Activated CD4-positive, alpha-beta memory T cell treated with anti-CD3 and anti-CD28 coated beads for 36 hours (primary cell): ENCODE measurements around the gene FADS1. TPM values are rescaled to one million over a fixed set of nuclear protein-coding genes. Genes with fewer than 3 reads are reported as not detected.

Source experiments
- CTCF ChIA-PET: fragments of 350-600 bp; sonication (Branson Sonifier 250); formaldehyde crosslinking; loops from one replicate; lab custom pipeline; 2021; ENCODE audit warnings: antibody characterized with exemption, inconsistent platforms; lab: Charles Lee
- POLR2A ChIA-PET: fragments of 350-600 bp; sonication (Branson Sonifier 250); formaldehyde crosslinking; loops from one replicate; lab custom pipeline; 2021; ENCODE audit warnings: antibody characterized with exemption; lab: Charles Lee
- DNase-seq: peaks from one replicate; pipeline ENCODE4 v3.0.0-alpha.2; 2020
- H3K27ac Mint-ChIP-seq: one replicate; pipeline ENCODE4 v1.8.0; 2021; ENCODE audit warnings: mixed read lengths
- H3K27me3 Mint-ChIP-seq: one replicate; pipeline ENCODE4 v1.8.0; 2021; ENCODE audit warnings: mixed read lengths
- H3K36me3 Mint-ChIP-seq: one replicate; pipeline ENCODE4 v1.8.0; 2021; ENCODE audit warnings: mixed read lengths
- H3K4me1 Mint-ChIP-seq: one replicate; pipeline ENCODE4 v1.8.0; 2021; ENCODE audit warnings: low read depth, mixed read lengths
- H3K4me3 Mint-ChIP-seq: one replicate; pipeline ENCODE4 v1.8.0; 2021; ENCODE audit warnings: mild to moderate bottlenecking, mixed read lengths
- H3K9me3 Mint-ChIP-seq: one replicate; pipeline ENCODE4 v1.8.0; 2021; ENCODE audit warnings: mixed read lengths
- intact Hi-C: fragments of 100-400 bp; cut with micrococcal nuclease; formaldehyde crosslinking; loops from one replicate; pipeline ENCODE4 v1.15.1; 2023
- total RNA-seq, 2 experiments: library from RNA; stranded (reverse); gene quantifications; one replicate each; pipeline ENCODE4 v1.2.3, GENCODE V29; 2021

The FADS1 gene
- 10 to 100 TPM; 24.9 to 26.5 TPM for total RNA-seq

DNA sequence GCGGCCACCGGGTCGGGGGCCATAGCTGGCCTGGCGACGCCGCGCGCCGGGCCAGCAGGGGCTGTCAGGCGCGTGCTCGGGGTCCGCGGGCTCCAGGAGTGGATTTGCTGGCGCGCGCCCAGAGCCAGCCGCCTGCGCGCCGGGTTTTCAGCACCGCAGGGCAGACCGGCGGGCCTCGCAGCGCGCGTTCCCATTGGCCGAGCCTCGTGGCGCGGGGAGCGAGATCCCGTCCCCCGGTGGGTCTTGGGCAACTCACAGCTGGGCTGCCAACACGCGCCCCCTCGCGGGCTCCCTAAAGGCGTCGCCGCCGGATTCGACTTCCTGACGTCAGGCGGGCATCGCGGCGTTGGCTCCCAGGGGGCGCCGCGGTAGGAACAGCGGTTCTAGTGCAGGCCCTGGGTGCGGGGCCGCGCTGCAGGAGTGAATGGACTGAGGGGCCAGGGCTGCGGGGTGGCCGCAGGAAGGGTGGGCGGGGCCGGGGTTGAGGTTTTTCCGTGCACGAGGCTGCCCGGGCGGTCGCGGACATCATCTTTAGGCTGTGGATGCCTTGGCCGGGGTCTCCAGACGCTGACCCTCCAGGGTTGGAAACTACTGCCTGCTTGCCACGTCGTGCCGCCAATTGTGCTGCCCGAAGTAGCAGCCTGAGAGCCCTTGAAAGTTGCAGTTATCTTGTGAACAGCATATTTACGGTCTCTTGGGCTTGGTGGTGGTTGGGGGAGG is at the start of gene FADS1:
Gene FADS1, minus strand, starts transcription at position 268 of the 720 bp plus-strand sequence. Its CDS starts 74 bp downstream, at position 194.
- DNase-seq: peak; percentile 92
- Mint-ChIP-seq H3K4me3 (peak within 1 kb of the TSS; percentile 83), H3K27ac (peak within 1 kb of the TSS; percentile 65), H3K27me3 (peaks cover 12% of the 10 kb centered on the region), H3K4me1 (peaks cover 10% of the 10 kb centered on the region), H3K9me3 (no peaks in the 10 kb centered on the region), H3K36me3 (peaks cover 22% of the 10 kb centered on the region)
- POLR2A ChIA-PET: interaction anchor here (0.8 to 1.5 kb wide), 4 partner anchors 11 to 25 kb away, joined by 3 to 5 read pairs (median 4); no protein-coding TSS in a partner anchor
- intact Hi-C loops: loop anchor here (1.0 to 5.0 kb wide), 2 partner anchors 11 to 150 kb away; partner anchors contain the start of genes FADS2 and FTH1
- CTCF ChIA-PET: interaction anchor here (1.2 to 9.1 kb wide), 5 partner anchors 10 to 265 kb away, joined by 3 to 82 read pairs (median 9); partner anchors contain the start of genes FADS2, FEN1 and TMEM258

DNA sequence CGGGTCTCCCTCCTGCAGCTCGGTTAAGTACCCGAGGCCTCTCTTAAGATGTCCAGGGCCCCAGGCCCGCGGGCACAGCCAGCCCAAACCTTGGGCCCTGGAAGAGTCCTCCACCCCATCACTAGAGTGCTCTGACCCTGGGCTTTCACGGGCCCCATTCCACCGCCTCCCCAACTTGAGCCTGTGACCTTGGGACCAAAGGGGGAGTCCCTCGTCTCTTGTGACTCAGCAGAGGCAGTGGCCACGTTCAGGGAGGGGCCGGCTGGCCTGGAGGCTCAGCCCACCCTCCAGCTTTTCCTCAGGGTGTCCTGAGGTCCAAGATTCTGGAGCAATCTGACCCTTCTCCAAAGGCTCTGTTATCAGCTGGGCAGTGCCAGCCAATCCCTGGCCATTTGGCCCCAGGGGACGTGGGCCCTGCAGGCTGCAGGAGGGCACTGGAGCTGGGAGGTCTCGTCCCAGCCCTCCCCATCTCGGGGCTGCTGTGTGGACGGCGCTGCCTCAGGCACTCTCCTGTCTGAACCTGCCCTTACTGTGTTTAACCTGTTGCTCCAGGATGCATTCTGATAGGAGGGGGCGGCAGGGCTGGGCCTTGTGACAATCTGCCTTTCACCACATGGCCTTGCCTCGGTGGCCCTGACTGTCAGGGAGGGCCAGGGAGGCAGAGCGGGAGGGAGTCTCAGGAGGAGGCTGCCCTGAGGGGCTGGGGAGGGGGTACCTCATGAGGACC is 49.6 kb upstream of the FADS1 start:
- Mint-ChIP-seq H3K4me1 (peaks cover 2% of the 10 kb centered on the region), H3K27ac (no peak overlapping the region), H3K9me3 (no peaks in the 10 kb centered on the region), H3K4me3 (no peak overlapping the region), H3K27me3 (peaks cover 2% of the 10 kb centered on the region), H3K36me3 (peaks cover 4% of the 10 kb centered on the region)
- ChIA-PET POLR2A (no interaction called here), CTCF (interaction anchor here (1.0 to 1.6 kb wide), 3 partner anchors 13 to 242 kb away, joined by 3 to 4 read pairs (median 3); no protein-coding TSS in a partner anchor)
- no peak for DNase-seq
- intact Hi-C loops: no loop called here

DNA sequence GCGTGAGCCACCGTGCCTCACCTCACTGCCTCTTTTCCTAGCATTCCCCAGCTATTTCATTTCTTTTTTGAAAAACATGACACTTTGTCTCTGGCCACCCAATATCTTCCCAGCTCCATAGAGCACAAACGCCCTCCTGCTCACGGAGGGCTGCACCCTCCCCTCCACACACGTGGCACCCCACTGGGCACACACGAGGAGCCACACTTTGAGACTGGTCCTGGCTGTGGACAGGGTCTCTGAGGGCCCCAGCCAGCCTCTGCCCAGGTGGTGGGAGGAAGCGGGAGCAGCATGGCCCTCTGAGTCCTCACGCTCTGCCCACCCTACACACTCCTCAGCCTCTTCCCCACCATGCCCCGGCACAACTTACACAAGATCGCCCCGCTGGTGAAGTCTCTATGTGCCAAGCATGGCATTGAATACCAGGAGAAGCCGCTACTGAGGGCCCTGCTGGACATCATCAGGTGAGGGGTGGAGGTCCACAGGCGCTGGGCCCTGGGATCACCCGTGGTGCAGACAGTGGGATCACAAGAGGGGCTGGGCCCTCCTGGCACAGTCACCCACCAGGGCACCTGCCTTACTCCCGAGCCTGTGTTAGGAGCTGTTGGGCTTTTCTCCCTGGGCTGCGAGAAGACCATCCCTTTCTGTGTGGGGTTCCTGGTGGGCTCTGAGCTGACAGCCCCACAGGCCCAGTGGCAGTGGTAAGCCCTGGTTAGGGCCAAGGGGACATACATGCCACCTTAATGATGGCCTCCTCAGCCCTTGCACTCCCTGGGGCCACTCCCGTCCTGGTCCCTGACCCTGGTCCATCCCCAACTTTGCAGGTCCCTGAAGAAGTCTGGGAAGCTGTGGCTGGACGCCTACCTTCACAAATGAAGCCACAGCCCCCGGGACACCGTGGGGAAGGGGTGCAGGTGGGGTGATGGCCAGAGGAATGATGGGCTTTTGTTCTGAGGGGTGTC is 48.3 kb upstream of the FADS1 start:
- Mint-ChIP-seq H3K36me3 (peaks cover 4% of the 10 kb centered on the region), H3K4me1 (no peaks in the 10 kb centered on the region), H3K4me3 (no peak overlapping the region), H3K27ac (no peak overlapping the region), H3K27me3 (no peaks in the 10 kb centered on the region), H3K9me3 (no peaks in the 10 kb centered on the region)
- no peak for DNase-seq
- POLR2A ChIA-PET: interaction anchor here (0.5 kb wide), 1 partner anchor 165 kb away, joined by 3 read pairs; no protein-coding TSS in a partner anchor
- CTCF ChIA-PET: interaction anchor here (0.7 kb wide), 1 partner anchor 246 kb away, joined by 3 read pairs; no protein-coding TSS in a partner anchor
- intact Hi-C loops: no loop called here

DNA sequence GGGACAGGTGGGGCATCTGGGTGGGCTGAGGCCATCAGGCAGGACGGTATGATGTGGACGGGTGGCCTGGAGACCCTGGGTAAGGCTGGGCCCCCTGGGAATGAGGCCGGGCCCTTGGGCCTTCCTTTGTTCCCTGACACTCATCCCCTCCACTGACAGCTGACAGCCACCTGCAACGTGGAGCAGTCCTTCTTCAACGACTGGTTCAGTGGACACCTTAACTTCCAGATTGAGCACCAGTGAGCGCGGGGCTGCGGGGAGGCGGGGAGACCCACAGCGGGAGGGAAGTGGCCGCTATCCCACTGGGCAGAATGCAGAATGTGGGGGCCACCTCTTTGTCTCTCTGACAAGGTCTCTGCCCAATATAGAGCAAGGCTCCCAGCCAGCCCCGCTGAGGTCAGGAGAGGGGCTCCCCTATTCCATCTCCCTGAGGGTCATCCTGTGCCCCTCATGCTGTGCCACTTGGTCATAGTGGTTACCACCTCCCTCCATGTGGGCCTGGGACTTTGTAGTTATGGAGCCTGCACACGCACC is 46.8 kb upstream of the FADS1 start:
- intact Hi-C loops: no loop called here
- ChIA-PET POLR2A (no interaction called here), CTCF (interaction anchor here (0.7 kb wide), 1 partner anchor 244 kb away, joined by 3 read pairs; no protein-coding TSS in a partner anchor)
- no peak overlapping the region for H3K4me3 Mint-ChIP-seq
- peaks cover 8% of the 10 kb centered on the region for H3K36me3 Mint-ChIP-seq
- no peak overlapping the region for H3K27ac Mint-ChIP-seq
- no peaks in the 10 kb centered on the region for H3K4me1 Mint-ChIP-seq
- no peaks in the 10 kb centered on the region for H3K27me3 Mint-ChIP-seq
- no peak for DNase-seq
- H3K9me3 Mint-ChIP-seq: no peaks in the 10 kb centered on the region

DNA sequence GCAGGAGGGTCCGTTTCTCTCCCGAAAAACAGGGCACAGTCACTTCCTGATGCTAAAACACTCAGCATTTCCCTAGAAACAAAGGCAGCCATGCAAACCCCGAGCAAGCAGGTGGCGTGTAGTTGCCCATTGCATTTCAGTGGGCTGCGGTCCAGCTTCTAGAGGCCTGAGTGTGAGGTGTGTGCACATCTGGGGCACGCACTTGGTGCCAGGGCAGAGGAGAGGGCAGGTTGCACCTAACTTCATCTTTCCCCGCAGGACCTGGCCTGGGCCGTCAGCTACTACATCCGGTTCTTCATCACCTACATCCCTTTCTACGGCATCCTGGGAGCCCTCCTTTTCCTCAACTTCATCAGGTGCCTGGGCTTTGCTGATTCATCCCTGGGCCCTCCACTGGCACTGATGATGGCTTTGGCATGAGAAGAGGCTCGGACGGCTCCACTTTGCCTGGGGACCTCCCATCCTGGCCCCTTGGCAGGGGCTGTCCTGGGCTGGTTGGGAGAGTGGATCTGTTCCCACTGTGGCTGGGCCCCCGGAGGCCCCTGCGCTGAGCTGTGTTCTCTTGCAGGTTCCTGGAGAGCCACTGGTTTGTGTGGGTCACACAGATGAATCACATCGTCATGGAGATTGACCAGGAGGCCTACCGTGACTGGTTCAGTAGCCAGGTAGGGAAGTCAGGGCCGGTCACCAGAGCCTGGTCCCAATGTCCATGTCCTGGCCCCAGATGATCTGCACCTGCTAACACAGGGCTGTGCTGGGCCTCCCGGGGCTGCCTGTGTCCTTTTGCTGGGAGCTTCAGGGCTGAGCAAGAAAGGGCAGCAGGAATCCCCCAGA is 46.1 kb upstream of the FADS1 start:
- no peak for DNase-seq
- POLR2A ChIA-PET: no interaction called here

DNA sequence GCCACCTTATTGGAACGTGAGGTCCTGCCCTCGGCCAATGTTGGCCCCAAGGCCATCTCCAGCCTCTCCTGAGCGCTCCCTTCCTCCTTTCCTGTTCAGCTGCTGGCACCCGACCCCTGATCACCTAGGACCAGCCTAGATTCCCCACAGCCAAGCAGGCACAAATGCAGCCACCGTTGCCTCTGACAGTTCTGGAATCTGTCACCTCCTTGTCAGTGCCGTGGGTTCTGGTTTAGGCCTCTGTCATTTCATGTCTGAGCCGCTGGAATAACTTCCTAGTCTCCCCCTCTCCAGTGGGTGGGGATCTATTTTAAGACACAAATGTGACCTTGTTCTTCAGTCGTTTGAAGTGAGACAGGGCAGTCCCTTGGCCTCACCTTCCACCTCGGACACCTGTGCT is 44.8 kb upstream of the FADS1 start:
- H3K27ac Mint-ChIP-seq: no peak overlapping the region
- intact Hi-C loops: no loop called here
- CTCF ChIA-PET: interaction anchor here (0.6 kb wide), 1 partner anchor 26 kb away, joined by 3 read pairs; no protein-coding TSS in a partner anchor
- no peaks in the 10 kb centered on the region for H3K9me3 Mint-ChIP-seq
- peaks cover 8% of the 10 kb centered on the region for H3K36me3 Mint-ChIP-seq
- H3K27me3 Mint-ChIP-seq: no peaks in the 10 kb centered on the region
- no peak overlapping the region for H3K4me3 Mint-ChIP-seq
- no peaks in the 10 kb centered on the region for H3K4me1 Mint-ChIP-seq
- POLR2A ChIA-PET: no interaction called here
- no peak for DNase-seq

More for the DNA sequence above, 46.1 kb upstream of the FADS1 start:
- H3K27ac Mint-ChIP-seq: no peak overlapping the region
- H3K4me1 Mint-ChIP-seq: no peaks in the 10 kb centered on the region
- H3K36me3 Mint-ChIP-seq: peaks cover 8% of the 10 kb centered on the region
- no peak overlapping the region for H3K4me3 Mint-ChIP-seq
- no peaks in the 10 kb centered on the region for H3K9me3 Mint-ChIP-seq
- CTCF ChIA-PET: no interaction called here
- intact Hi-C loops: no loop called here
- no peaks in the 10 kb centered on the region for H3K27me3 Mint-ChIP-seq

DNA sequence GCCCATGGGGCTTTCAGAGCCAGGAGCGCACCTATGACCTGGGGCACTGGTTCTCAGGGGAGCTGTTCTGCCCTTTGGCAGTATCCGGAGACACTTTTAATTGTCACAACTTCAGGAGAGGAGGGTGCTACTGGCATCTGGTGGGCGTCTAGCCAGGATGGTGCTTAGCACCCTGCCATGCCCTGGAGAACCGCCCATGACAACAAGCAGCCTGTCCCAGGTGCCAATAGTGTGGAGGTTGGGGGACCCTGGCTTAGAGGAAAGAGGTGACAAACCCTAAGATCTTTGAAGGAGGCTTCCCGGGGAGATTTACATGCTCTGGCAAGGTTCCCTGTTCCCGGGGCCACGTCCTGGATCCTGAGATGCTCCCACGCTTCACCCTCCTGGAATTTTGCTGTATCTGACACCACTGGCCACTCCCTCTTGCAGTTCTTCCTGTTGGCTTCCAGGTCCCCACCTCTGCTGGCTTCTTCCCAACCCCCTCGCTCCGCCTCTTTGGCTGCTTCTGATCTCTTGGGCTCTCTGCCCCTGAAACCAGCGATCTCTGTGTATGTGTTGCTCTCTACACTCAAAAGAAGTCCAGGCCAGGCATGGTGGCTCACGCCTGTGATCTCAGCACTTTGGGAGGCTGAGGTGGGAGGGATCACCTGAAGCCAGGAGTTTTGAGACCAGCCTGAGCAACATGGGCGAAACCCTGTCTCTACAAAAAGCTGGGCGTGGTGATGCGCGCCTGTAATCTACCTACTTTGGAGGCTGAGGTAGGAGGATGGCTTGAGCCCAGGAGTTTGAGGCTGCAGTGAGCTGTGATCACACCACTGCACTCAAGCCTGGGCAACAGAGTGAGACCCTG is 43.5 kb upstream of the FADS1 start:
- no peak for DNase-seq
- Mint-ChIP-seq H3K27ac (no peak overlapping the region), H3K4me3 (no peak overlapping the region), H3K36me3 (peaks cover 8% of the 10 kb centered on the region), H3K27me3 (no peaks in the 10 kb centered on the region), H3K9me3 (no peaks in the 10 kb centered on the region), H3K4me1 (no peaks in the 10 kb centered on the region)
- ChIA-PET POLR2A (no interaction called here), CTCF (no interaction called here)
- intact Hi-C loops: no loop called here

DNA sequence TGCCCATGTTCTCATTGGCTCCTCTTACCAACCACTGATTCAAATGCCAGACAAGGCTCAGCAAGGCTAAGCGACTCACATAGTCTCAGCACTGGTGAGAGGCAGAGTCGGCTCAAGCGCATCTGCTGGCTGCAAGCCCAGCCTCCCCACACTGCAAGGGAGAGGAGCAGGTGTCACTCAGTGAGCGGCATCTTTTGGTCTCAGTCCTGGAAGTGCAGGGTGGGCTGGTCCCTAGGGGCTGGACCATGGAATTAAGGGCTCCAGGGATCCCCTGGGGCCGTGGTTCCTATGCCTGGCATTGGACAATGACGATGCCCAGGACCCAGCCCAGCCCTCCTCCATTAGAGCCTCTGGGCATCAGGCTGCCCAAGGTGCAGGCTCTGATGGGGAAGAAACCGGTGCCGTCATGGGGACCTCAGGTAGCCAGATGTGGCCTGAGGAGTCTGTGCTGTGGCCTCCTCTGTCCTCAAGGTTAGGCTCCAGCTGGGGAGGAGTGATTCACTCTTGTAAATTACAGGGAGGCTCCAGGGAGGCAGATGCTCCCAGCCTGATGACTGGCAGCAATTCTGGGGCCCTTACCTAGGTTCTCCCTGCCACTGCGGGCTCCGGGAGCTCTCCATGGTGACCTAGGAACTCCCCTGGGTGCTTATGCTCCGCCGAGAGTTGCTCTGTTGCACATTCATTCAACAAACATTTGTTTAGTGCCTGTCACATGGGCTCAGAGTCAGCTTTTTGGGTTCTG is 39.3 kb upstream of the FADS1 start:
- ChIA-PET POLR2A (no interaction called here), CTCF (no interaction called here)
- intact Hi-C loops: no loop called here
- no peak for DNase-seq
- Mint-ChIP-seq H3K9me3 (no peaks in the 10 kb centered on the region), H3K27ac (no peak overlapping the region), H3K4me1 (no peaks in the 10 kb centered on the region), H3K27me3 (no peaks in the 10 kb centered on the region), H3K4me3 (no peak overlapping the region), H3K36me3 (peaks cover 4% of the 10 kb centered on the region)

DNA sequence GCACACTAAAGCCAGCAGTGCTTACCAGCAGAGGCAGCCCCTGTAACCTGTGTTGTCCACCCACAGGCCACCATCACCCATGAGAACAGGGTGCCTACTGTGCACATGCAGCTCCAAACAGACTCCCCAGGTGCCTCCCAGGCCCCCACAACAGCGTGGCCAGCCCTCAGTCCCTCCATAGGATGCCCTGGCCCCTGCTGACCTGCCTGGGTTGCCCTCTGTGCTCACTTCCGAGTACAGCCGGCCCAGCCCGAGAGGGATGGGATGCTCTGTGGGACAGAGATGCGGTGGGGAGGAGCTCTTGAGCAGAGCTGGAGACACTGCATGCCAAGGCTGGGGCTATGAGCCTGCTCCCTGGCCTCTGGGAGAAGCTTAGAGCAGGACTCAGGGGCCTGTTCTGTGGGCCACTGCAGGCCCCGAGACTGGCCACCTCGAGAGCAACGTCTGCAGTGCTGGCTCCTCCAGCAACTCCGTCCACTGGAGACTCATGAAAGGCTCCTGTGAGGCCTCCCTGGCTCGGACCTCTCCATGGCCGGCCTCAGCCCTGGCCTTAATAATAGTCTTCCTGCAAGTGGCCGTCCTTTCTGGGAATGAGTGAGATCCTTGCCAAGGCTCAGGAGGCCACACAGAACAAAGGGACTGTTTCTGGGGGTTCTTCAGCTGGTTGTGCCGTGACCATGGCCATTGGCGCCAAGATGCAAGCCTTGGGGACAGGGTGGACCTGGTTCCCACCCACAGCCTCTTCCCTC is 38.3 kb upstream of the FADS1 start:
- Mint-ChIP-seq H3K27ac (no peak overlapping the region), H3K4me1 (no peaks in the 10 kb centered on the region), H3K4me3 (no peak overlapping the region), H3K27me3 (no peaks in the 10 kb centered on the region), H3K9me3 (no peaks in the 10 kb centered on the region), H3K36me3 (peaks cover 4% of the 10 kb centered on the region)
- intact Hi-C loops: no loop called here
- POLR2A ChIA-PET: no interaction called here
- DNase-seq: no peak
- CTCF ChIA-PET: interaction anchor here (1.2 kb wide), 1 partner anchor 227 kb away, joined by 3 read pairs; no protein-coding TSS in a partner anchor
